Measurements from ENCODE around the gene RARB. TPM values are rescaled to one million over a fixed set of nuclear protein-coding genes. Genes with fewer than 3 reads are reported as not detected.

RARB gene
- total and polyA plus RNA-seq, 9 of the 15 experiments (the other 6 are each of a cell fraction or from before 2014, with no cell fraction given) = 0.15 to 1.3 (median 0.27) TPM

DNA sequence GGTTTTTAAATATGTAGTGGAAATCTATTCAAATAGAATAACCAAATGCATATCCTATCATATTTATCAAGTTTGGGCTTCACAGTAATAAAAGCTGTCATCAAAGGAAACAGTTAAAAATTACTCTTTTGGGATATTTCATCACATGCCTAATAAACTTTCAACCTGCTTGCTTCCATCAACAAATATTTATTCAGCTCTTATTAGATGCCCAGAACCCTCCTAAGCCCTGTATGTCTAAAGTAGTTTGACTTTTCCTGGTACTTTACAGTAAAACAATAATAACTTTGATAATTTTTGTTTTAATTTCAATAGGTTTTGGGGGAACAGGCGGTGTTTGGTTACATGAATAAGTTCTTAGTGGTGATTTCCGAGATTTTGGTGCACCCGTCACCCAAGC, 37.5 kb upstream of the RARB start:
- Histone ChIP-seq H3K79me2 (ENCODE audit: control insufficient read depth, insufficient read depth, low read length) (no peaks in the 10 kb centered on the region), H4K20me1 (replicated peaks; ENCODE audit: control insufficient read depth, insufficient read depth, low read length) (no peaks in the 10 kb centered on the region), H3K4me2 (ENCODE audit: insufficient read depth, low read length) (no peak overlapping the region), H3K27me3 (ENCODE audit: control insufficient read depth in 2 of 2, insufficient read depth in 2 of 2, low read length in 2 of 2) (no peaks in the 10 kb centered on the region), H3K9ac (ENCODE audit: insufficient read depth in 1 of 2, low read depth in 2 of 2, low read length in 2 of 2) (no peak overlapping the region), H3K4me3 (no peak overlapping the region), H3K4me1 (replicated peaks in 1 of 2; ENCODE audit: control insufficient read depth in 2 of 2, insufficient read depth in 2 of 2, low read length in 2 of 2) (no peaks in the 10 kb centered on the region), H2AFZ (ENCODE audit: low read depth, low read length) (no peak overlapping the region), H3K9me1 (ENCODE audit: control insufficient read depth, insufficient read depth, low read length) (no peaks in the 10 kb centered on the region), H3K9me3 (replicated peaks; ENCODE audit: control insufficient read depth, insufficient read depth, low read depth, low read length) (no peaks in the 10 kb centered on the region), H3K27ac (ENCODE audit: extremely low read depth, low read depth, low read length) (no peak overlapping the region), H3K36me3 (ENCODE audit: control insufficient read depth, insufficient read depth, low read length) (no peaks in the 10 kb centered on the region)
- FAIRE-seq (no peak), ATAC-seq (no peak), DNase-seq (ENCODE audit: extremely low read depth in 1 of 4, low spot score in 3 of 4) (no peak)
- CTCF ChIA-PET (ENCODE audit: low intra/inter-chr PET ratio) = no interaction called here
- in situ Hi-C loops (cut with MboI) = no loop called here
- POLR2A ChIA-PET = no interaction called here
- BruUV-seq (replicated peaks) = no TSS peak
- intact Hi-C loops (cut with micrococcal nuclease) = no loop called here
- 2% methylated on average over 3 of the region's 3 CpGs for WGBS (ENCODE audit: insufficient coverage, low coverage, missing lambda C conversion rate)
- TF ChIP-seq ZNF318 (IDR thresholded peaks at IDR 0.05; ENCODE audit: borderline replicate concordance in 1 of 2, low read depth in 1 of 2) (no peak), HNRNPH1 (optimal IDR thresholded peaks at IDR 0.05; ENCODE audit: low read depth, low read length) (no peak), RUNX1 (IDR thresholded peaks at IDR 0.05; ENCODE audit: low read depth) (no peak), CREBBP (IDR thresholded peaks at IDR 0.05; ENCODE audit: low read depth, low read length) (no peak), JUND (IDR thresholded peaks at IDR 0.05; ENCODE audit: borderline replicate concordance, low read depth, low read length) (no peak), JUND (tag; IDR thresholded peaks at IDR 0.05; ENCODE audit: borderline replicate concordance, low read depth, low read length) (no peak), CHCHD3 (CRISPR knock-in tag; IDR thresholded peaks at IDR 0.05) (no peak), POLR2A (conservative IDR thresholded peaks at IDR 0.05) (no peak)
- TF ChIP-seq, protein P1, sequence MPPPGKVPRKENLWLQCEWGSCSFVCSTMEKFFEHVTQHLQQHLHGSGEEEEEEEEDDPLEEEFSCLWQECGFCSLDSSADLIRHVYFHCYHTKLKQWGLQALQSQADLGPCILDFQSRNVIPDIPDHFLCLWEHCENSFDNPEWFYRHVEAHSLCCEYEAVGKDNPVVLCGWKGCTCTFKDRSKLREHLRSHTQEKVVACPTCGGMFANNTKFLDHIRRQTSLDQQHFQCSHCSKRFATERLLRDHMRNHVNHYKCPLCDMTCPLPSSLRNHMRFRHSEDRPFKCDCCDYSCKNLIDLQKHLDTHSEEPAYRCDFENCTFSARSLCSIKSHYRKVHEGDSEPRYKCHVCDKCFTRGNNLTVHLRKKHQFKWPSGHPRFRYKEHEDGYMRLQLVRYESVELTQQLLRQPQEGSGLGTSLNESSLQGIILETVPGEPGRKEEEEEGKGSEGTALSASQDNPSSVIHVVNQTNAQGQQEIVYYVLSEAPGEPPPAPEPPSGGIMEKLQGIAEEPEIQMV (tag; conservative IDR thresholded peaks at IDR 0.05; ENCODE audit: low read depth) = no peak
- TF ChIP-seq, protein P2, sequence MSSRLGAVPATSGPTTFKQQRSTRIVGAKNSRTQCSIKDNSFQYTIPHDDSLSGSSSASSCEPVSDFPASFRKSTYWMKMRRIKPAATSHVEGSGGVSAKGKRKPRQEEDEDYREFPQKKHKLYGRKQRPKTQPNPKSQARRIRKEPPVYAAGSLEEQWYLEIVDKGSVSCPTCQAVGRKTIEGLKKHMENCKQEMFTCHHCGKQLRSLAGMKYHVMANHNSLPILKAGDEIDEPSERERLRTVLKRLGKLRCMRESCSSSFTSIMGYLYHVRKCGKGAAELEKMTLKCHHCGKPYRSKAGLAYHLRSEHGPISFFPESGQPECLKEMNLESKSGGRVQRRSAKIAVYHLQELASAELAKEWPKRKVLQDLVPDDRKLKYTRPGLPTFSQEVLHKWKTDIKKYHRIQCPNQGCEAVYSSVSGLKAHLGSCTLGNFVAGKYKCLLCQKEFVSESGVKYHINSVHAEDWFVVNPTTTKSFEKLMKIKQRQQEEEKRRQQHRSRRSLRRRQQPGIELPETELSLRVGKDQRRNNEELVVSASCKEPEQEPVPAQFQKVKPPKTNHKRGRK (tag; IDR thresholded peaks at IDR 0.05) = no peak

Measured in K562 (cell line).